ENCODE measurements around the gene FAM111A.

DNA sequence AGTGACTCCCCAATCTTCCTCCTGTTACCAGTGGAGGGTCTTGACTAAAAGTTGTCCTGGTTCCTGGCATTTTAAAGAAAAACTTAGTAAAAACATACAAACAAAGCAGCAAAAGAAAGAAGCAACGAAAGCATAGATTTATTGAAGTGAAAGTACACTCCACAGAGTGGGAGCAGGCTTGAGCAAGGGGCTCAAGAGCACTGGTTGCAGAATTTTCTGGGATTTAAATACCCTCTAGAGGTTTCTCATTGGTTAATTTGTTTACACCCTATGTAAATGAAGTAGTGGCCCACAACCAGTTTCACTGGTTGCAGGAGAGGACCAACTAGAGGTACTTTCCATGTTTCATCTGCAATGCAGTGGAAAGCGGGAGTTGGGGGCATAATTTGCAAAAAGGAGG, 24.9 kb upstream of the FAM111A start:
- TF ChIP-seq, protein P1, sequence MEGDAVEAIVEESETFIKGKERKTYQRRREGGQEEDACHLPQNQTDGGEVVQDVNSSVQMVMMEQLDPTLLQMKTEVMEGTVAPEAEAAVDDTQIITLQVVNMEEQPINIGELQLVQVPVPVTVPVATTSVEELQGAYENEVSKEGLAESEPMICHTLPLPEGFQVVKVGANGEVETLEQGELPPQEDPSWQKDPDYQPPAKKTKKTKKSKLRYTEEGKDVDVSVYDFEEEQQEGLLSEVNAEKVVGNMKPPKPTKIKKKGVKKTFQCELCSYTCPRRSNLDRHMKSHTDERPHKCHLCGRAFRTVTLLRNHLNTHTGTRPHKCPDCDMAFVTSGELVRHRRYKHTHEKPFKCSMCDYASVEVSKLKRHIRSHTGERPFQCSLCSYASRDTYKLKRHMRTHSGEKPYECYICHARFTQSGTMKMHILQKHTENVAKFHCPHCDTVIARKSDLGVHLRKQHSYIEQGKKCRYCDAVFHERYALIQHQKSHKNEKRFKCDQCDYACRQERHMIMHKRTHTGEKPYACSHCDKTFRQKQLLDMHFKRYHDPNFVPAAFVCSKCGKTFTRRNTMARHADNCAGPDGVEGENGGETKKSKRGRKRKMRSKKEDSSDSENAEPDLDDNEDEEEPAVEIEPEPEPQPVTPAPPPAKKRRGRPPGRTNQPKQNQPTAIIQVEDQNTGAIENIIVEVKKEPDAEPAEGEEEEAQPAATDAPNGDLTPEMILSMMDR (IDR thresholded peaks at IDR 0.05), result no peak
- no peak for TF ChIP-seq POLR2A (IDR thresholded peaks at IDR 0.05)

All from uterus (tissue), 2 donors.